Kidney tubule cell (primary cell): ENCODE data around the gene NUP37.
"Not testable (repeated sequence)": the region's sequence is repeated elsewhere in the genome, so short reads cannot be mapped to it uniquely, and the experiment has no call there.

Experiments used
- DNase-seq: peaks from one replicate; pipeline ENCODE4 v3.0.0-alpha.2; 2018; ENCODE audit warnings: low spot score

NUP37 gene

GRCh38 chr12:102089228-102089835 is 30.6 kb downstream of the NUP37 start:
- DNase-seq: not testable (repeated sequence)

GRCh38 chr12:102080842-102081241 is 39.1 kb downstream of the NUP37 start:
- DNase-seq: no peak

GRCh38 chr12:102072092-102072491 is 47.8 kb downstream of the NUP37 start:
- DNase-seq: not testable (repeated sequence)

- no peak for DNase-seq
Observed at GRCh38 chr12:102069707-102070106, 50.2 kb downstream of the NUP37 start.

- DNase-seq: peak; percentile 21
Observed at GRCh38 chr12:102067574-102068258, 52.2 kb downstream of the NUP37 start.

GRCh38 chr12:102064476-102064875 is 55.4 kb downstream of the NUP37 start:
- DNase-seq: no peak

GRCh38 chr12:102063069-102063468 is 56.8 kb downstream of the NUP37 start:
- DNase-seq: no peak

- no peak for DNase-seq
Observed at GRCh38 chr12:102062419-102062806, 57.5 kb downstream of the NUP37 start.

- DNase-seq: peak; percentile 91
Observed at GRCh38 chr12:102061560-102062418, 58.1 kb downstream of the NUP37 start, which contains the start of gene WASHC3. WASHC3 (minus strand) TSS chr12:102061991; CDS start chr12:102061962, 29 bp downstream.

GRCh38 chr12:102061096-102061559 is 58.8 kb downstream of the NUP37 start:
- DNase-seq: peak; percentile 22

- no peak for DNase-seq
Observed at GRCh38 chr12:102059343-102059742, 60.6 kb downstream of the NUP37 start.

GRCh38 chr12:102054345-102054744 is 65.6 kb downstream of the NUP37 start:
- no peak for DNase-seq

- DNase-seq: no peak
Observed at GRCh38 chr12:102053062-102053349, 66.9 kb downstream of the NUP37 start.

GRCh38 chr12:102052192-102053061 is 67.5 kb downstream of the NUP37 start:
- DNase-seq: no peak

GRCh38 chr12:102051431-102051965 is 68.4 kb downstream of the NUP37 start:
- DNase-seq: no peak

- no peak for DNase-seq
Observed at GRCh38 chr12:102050660-102051430, 69.1 kb downstream of the NUP37 start.

- DNase-seq: no peak
Observed at GRCh38 chr12:102043928-102044327, 76.0 kb downstream of the NUP37 start.

GRCh38 chr12:102033991-102034745 is 85.7 kb downstream of the NUP37 start:
- DNase-seq: peak; percentile 2

GRCh38 chr12:102031852-102032251 is 88.1 kb downstream of the NUP37 start:
- no peak for DNase-seq

- no peak for DNase-seq
Observed at GRCh38 chr12:102029141-102029540, 90.8 kb downstream of the NUP37 start.
